GM06990 (cell line): ENCODE data around the gene CCDC188.

Experiments
- DNase-seq: peaks from one replicate; pipeline ENCODE4 v3.0.0-alpha.2; 2011; ENCODE audit not compliant: insufficient read length; ENCODE audit errors: extremely low read depth
- H3K27me3 ChIP-seq: replicated peaks from 2 replicates; pipeline ENCODE4 v1.6.0; 2011; ENCODE audit warnings: low read length; ENCODE audit not compliant: control insufficient read depth, insufficient read depth
- H3K36me3 ChIP-seq: 2 replicates; pipeline ENCODE4 v1.5.1; 2011; ENCODE audit warnings: low read length; ENCODE audit not compliant: control insufficient read depth, insufficient read depth
- H3K4me3 ChIP-seq: replicated peaks from 2 replicates; pipeline ENCODE4 v1.5.1; 2011; ENCODE audit warnings: low read depth, mild to moderate bottlenecking, control low read depth, low read length
- TF ChIP-seq, protein P1 (sequence below): IDR thresholded peaks from 2 replicates; pipeline ENCODE4 v1.5.1; 2011; ENCODE audit warnings: low read length, control low read depth, mild to moderate bottlenecking, inconsistent platforms; ENCODE audit not compliant: insufficient read depth, poor library complexity, severe bottlenecking

Gene CCDC188

DNA sequence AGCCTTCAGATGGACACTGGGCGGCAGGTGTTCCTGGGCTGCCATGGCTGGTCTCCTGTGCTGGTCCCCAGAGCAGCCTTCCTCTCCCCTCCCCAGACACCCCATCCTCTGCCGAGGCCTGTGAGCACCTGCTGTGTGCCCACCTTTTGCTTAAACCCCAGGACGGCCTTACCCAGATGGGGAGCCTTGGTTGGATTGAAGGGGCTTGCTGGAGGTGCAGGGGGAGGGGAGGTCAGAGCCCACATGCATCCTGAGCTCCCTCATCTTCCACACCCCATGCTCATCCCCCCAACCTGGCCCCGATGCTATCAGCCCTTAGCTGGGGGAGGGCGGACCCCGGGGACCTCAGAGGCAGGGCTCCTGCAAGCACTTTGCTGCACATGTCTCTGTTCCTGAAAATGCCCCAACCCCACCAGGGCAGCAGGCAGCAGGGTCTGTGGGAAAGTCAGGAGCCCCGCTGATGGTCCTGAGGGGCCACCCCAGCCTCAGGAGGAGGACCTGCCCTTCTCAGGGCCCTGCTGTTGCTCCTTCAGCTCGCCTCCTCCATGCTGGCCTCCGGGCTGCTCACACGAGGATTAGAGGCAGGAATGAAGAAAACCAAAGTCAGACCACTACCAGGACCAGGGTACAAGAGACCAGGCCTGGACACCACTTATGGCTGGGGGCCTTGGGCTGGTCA, 41.6 kb upstream of the CCDC188 start:
- TF ChIP-seq, protein P1, sequence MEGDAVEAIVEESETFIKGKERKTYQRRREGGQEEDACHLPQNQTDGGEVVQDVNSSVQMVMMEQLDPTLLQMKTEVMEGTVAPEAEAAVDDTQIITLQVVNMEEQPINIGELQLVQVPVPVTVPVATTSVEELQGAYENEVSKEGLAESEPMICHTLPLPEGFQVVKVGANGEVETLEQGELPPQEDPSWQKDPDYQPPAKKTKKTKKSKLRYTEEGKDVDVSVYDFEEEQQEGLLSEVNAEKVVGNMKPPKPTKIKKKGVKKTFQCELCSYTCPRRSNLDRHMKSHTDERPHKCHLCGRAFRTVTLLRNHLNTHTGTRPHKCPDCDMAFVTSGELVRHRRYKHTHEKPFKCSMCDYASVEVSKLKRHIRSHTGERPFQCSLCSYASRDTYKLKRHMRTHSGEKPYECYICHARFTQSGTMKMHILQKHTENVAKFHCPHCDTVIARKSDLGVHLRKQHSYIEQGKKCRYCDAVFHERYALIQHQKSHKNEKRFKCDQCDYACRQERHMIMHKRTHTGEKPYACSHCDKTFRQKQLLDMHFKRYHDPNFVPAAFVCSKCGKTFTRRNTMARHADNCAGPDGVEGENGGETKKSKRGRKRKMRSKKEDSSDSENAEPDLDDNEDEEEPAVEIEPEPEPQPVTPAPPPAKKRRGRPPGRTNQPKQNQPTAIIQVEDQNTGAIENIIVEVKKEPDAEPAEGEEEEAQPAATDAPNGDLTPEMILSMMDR = no peak

DNA sequence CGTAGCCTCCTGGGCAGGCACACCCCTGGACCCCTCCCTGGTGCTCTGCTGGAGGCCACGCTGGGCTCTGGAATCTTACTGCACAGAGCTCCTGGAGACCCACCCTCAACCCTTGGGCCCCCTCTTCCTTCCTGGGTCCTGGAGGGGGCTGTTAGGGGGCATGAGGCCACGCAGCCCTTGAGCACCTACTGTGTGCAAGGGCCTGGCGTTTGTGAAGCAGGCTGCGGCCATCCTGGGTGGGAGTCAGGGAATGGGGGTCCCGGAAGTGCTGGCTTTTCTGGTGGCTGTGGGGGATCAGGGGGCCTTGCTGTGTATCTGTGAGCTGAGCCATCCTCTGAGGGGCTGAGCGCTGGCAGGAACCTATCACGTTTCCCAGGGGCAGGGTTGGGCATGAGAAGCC, 40.9 kb upstream of the CCDC188 start:
- TF ChIP-seq, protein P1 = no peak
- no peak for DNase-seq
- no peaks in the 10 kb centered on the region for H3K36me3 ChIP-seq
- H3K4me3 ChIP-seq = no peak overlapping the region
- H3K27me3 ChIP-seq = no peaks in the 10 kb centered on the region; the same call in 1 of the 2 replicates

More for the DNA sequence above, 41.6 kb upstream of the CCDC188 start:
- Histone ChIP-seq H3K36me3 (no peaks in the 10 kb centered on the region), H3K4me3 (no peak overlapping the region), H3K27me3 (no peaks in the 10 kb centered on the region; the same call in 1 of the 2 replicates)
- DNase-seq = no peak

DNA sequence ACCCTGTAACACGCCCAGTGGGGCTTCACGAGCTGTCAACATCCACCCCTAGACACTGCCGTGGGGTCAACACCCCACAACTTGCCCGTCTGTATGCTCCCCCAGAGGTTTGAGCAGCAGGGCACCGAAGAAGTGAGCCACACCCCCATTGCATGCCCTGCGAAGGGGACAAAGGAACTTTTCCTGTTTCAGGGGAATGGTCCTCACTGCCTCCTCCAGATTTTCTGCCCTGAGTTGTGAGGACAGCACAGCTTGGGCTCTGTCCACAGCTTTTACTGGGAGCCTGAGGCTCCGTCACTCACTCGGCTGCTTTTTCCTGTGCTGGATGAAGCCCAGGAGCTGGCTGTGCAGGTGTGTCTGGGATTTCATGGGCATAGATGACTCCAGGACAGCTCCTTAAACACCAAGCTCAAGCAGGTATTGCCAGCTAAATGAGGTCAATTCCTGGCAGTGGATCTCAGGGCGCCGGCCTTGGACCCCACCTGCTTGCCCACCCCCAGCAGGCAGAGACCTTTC, 40.2 kb upstream of the CCDC188 start:
- TF ChIP-seq, protein P1 = no peak
- Histone ChIP-seq H3K36me3 (no peaks in the 10 kb centered on the region), H3K4me3 (no peak overlapping the region), H3K27me3 (no peaks in the 10 kb centered on the region; the same call in 1 of the 2 replicates)
- no peak for DNase-seq

- no peaks in the 10 kb centered on the region; the same call in 1 of the 2 replicates for H3K27me3 ChIP-seq
- no peaks in the 10 kb centered on the region for H3K36me3 ChIP-seq
- TF ChIP-seq, protein P1 = no peak
Measured at GRCh38 chr22:20188567-20188877, 37.7 kb upstream of the CCDC188 start.

DNA sequence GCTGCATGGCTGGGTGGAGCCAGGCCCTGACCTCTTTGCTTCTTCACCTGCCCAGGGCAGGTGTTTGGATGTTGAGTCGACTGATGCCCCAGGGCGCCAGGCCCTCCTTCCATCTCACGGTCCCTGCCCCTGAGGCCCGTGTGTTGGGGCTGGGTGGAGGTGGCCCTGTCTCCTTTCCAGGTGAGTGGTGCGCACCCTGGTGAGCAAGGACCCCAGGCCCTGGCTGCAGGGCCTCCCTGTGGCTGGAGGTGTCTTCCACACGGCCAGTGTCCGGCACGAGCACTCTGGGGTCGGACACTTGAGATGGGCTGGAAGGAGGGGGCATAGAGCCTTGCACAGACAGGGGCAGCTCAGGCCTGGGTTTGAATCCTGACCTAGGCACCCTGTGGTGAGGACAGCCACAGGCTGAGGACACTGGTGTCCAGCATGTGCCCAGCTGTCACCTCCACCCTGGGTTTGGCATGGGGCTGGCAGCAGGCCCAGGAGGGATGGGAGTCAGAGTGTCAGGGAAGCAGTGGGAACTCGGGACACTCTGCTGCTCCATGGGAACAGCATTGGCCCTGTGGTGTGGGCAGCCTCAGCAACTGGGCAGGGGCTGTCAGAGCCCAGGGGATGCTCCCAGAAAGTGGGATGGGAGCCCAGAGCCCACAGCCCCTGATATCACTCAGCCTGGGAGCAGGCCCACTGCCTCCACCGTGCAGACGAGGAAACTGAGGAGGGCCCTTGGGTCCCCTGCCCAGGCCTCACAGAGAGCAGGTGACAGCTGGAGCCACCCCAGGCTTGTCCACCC, 37.1 kb upstream of the CCDC188 start:
- no peaks in the 10 kb centered on the region for H3K36me3 ChIP-seq
- TF ChIP-seq, protein P1 = no peak
- H3K4me3 ChIP-seq = no peak overlapping the region
- DNase-seq = no peak
- H3K27me3 ChIP-seq = no peaks in the 10 kb centered on the region; the same call in 1 of the 2 replicates

More at GRCh38 chr22:20188567-20188877, 37.7 kb upstream of the CCDC188 start:
- no peak for DNase-seq
- no peak overlapping the region for H3K4me3 ChIP-seq
